ENCODE measurements around the gene NEIL3. TPM values are rescaled to one million over a fixed set of nuclear protein-coding genes. Genes with fewer than 3 reads are reported as not detected.

The NEIL3 gene
- 20.2 TPM in 2 replicates for total RNA-seq

GRCh38 chr4:177309522-177310371 is at the start of gene NEIL3:
NEIL3 (plus strand) TSS chr4:177309874; CDS start chr4:177309954, 80 bp downstream.
- intact Hi-C loops (cut with micrococcal nuclease): loop anchor here (1.0 to 5.0 kb wide), 7 partner anchors 11 to 1112 kb away; partner anchors contain the start of genes AGA, SPATA4 and SPCS3

DNA sequence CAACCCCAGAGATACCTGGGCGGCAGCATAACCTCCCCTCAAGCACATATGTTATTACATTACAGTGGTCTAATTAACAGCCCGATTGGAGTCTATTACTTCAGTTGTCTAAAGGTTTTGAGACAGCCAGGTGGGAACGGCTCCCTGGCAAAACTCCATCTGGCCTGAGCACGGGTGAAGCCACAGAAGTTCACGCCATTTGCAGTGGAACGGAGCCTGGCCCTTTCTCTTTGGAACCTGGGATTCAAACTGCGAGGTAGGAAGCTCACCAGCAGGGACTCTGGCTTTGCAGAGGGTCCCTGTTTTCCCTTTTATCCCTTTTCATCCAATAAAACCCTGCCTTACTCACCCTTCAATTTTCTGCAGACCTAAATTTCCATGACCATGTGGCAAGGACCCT is 45.9 kb upstream of the NEIL3 start:
- intact Hi-C loops (cut with micrococcal nuclease): no loop called here

DNA sequence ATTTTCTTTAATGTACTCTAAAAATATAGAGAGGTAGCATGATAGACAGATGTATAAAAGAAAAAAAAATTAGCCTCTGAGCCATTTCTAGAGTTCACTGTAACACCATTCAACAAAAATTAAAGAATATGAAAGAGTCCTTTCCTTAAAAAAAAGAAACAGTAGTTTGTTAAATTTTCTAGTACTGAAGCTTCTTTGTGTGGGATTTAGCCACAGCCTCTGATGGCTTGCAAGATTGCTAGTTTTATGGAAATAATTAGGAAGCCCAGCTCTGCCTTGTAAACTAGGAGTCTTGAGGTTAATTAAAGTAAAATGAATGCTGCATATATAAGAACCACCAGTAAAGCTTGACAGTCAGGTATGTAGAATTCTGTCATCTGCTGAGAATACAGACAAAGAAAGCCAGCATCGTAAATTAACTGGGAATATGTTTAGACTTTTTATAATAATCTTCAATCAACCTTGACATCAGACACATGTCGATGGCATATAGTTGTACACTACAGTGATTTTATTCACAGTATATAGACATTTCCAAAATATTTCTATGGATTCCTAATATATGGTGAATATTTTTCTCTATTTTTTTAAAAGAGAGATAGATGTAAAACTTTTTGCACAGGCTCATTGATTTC is 44.8 kb upstream of the NEIL3 start:
- intact Hi-C loops (cut with micrococcal nuclease): no loop called here

GRCh38 chr4:177265729-177266128 is 43.9 kb upstream of the NEIL3 start:
- intact Hi-C loops (cut with micrococcal nuclease): no loop called here

DNA sequence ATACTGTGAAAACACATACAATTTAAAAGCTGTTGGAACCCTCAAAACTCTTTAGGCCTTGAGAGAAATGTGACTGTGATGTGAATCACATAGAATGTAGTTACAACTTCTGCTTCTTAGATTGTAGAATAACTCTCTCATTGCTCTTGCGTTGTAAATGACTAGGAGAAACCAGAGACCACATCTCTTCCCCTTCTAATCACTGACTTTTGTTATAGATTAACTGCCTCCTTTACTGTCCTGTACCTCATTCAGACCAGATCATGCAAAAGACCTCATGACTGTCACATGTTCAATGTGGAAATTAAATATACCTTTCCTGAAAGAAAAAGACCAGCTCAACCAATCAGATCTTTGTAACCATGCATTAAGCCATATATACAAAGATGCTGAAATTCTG is 43.2 kb upstream of the NEIL3 start:
- intact Hi-C loops (cut with micrococcal nuclease): no loop called here

DNA sequence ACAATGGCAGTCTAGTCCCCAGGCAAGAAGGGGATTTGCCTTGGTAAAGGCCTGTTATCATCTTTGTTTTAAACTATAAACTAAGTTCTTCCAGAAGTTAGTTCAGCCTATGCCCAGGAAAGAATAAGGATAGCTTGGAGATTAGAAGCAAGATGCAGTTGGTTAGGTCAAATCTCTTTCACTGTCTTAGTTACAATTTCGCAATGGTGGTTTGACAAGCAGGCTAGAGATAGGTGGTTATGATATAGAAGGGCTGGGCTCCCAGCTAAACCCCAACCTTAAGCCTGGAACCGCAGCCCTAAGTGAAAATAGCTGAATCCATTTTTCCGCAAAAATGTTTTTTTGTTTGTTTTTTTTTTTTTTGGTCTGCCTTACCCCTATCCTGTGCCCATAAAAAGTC is 41.8 kb upstream of the NEIL3 start:
- intact Hi-C loops (cut with micrococcal nuclease): no loop called here

GRCh38 chr4:177271091-177271490 is 38.6 kb upstream of the NEIL3 start:
- intact Hi-C loops (cut with micrococcal nuclease): no loop called here

DNA sequence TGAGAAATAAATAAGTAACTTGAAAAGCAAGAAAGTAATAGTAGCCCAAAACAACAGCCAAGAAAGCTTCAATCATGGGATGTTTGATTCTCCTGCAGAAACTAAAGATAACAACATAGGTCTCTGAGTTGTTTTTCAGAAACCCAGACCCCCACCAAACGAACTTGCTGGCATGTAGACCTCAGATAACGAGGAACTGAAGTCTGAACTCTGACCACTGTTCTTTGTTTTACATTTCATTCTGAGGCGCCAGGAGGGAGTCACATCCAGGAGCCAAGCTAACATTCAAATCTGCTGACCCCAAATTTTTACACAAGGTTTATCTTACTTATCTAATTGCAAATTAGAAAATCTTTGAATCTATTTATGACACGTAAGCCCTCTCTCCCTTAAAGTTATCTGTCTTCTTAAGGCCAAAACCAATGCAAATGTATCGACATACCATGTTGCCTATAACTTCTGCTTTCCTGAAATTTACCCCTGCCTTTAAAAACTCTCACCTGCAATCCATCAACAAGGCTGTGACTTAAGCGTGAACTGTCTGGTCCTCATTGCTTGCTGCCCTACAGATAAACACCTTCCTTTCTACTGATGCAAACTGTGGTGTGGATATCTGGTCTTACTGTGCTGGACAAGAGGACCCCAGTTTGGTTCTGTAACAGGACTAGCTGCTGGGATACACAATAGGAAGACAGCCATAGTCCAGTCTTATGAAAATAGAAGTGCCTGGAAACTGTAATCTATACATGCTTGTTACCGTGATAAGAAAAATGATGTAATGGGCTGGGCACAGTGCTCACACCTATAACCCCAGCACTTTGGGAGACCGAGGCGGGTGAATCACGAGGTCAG is 37.5 kb upstream of the NEIL3 start:
- intact Hi-C loops (cut with micrococcal nuclease): no loop called here

GRCh38 chr4:177275999-177276398 is 33.7 kb upstream of the NEIL3 start:
- intact Hi-C loops (cut with micrococcal nuclease): no loop called here

GRCh38 chr4:177281351-177281909 is 28.2 kb upstream of the NEIL3 start:
- intact Hi-C loops (cut with micrococcal nuclease): no loop called here

GRCh38 chr4:177282284-177282835 is 27.3 kb upstream of the NEIL3 start:
- intact Hi-C loops (cut with micrococcal nuclease): no loop called here

DNA sequence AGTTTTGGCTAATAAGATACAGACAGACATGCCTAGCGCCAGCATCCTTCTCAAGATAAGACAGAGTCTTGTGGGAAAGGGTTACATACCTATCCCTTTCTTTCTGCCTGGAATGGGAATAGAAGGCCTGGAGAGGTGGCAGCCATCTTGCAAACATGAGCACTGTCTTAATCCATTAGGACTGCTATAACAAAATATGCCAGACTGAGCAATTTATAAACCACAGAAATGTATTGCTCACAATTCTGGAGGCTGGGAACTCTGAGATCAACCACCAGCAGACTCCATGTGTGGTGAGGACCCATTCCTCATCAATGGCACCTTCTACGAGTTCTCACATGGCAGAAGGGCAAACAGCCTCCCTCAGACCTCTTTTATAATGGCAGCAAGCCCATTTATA is 26.5 kb upstream of the NEIL3 start:
- intact Hi-C loops (cut with micrococcal nuclease): no loop called here

DNA sequence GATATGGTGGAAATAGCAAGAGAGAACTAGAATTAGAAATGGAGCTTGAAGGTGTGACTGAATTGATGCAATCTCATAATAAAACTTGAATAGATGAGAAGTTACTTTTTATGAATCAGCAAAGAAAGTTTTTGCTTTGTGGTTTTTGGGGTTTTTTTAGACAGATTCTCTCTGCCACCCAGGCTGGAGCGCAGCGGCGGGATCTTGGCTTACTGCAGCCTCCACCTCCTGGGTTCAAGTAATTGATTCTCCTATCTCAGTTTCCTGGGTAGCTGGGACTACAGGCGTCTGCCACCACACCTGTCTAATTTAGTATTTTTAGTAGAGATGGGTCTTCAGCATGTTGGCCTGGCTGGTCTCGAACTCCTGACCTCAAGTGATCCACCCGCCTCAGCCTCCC is 23.7 kb upstream of the NEIL3 start:
- intact Hi-C loops (cut with micrococcal nuclease): no loop called here

DNA sequence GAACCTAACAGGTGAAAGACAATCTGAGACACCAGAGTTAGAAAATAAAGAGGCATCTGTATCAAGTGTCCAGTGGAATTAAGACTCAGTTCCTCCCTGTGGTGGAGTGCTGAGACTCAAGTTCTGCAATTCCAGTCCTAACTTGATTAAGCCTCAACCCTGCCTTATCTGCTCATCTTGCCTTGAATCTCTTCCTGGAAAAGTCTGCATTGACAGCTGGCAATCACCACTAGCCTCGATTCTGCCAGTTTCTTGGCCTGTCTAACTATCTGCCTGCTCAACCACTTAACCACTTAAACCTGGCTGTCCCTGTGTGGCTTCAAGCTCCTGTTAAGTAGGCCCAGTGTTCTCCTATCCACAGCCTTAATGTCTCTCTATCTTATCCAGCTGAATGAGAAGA is 22.4 kb upstream of the NEIL3 start:
- intact Hi-C loops (cut with micrococcal nuclease): no loop called here

GRCh38 chr4:177288335-177288734 is 21.3 kb upstream of the NEIL3 start:
- intact Hi-C loops (cut with micrococcal nuclease): no loop called here

GRCh38 chr4:177290780-177291179 is 18.9 kb upstream of the NEIL3 start:
- intact Hi-C loops (cut with micrococcal nuclease): no loop called here

- intact Hi-C loops (cut with micrococcal nuclease): no loop called here
These were observed 17.5 kb upstream of the NEIL3 start for GRCh38 chr4:177292171-177292570.

- intact Hi-C loops (cut with micrococcal nuclease): no loop called here
These were observed 16.3 kb upstream of the NEIL3 start for GRCh38 chr4:177293208-177294033.

- intact Hi-C loops (cut with micrococcal nuclease): no loop called here
These were observed 11.8 kb upstream of the NEIL3 start for GRCh38 chr4:177297785-177298391.

GRCh38 chr4:177301126-177301639 is 8.5 kb upstream of the NEIL3 start:
- intact Hi-C loops (cut with micrococcal nuclease): no loop called here

Data from T-helper 1 cell treated with Interleukin-12 subunit alpha and Interleukin-12 subunit beta and Interleukin-4 antibody, amounts not matched to agents 30 ng/mL and 1 ng/mL, for 36 hours (primary cell).